HepG2 (cell line): Measurements from ENCODE around the gene NCOA3. TPM values are rescaled to one million over a fixed set of nuclear protein-coding genes. Genes with fewer than 3 reads are reported as not detected.
A peak's percentile ranks its signal among the peaks of the same experiment; 100 is the strongest.

ENCODE experiments used
- ATF1 ChIP-seq: IDR thresholded peaks from 2 replicates; pipeline ENCODE4 v1.6.1; 2016; ENCODE audit warnings: mild to moderate bottlenecking, control low read depth
- IRX3 ChIP-seq: sonication (generic); formaldehyde crosslinking; IDR thresholded peaks from 2 replicates; pipeline ENCODE4 v1.8.1; 2023; ENCODE audit warnings: mild to moderate bottlenecking, low read depth, missing genetic modification reagents, borderline replicate concordance
- MED13 ChIP-seq: sonication (generic); formaldehyde crosslinking; IDR thresholded peaks from 2 replicates; pipeline ENCODE4 v1.5.0; 2020; ENCODE audit warnings: missing genetic modification reagents
- NPAS2 ChIP-seq: sonication (generic); formaldehyde crosslinking; IDR thresholded peaks from 2 replicates; pipeline ENCODE4 v1.8.0; 2022; ENCODE audit warnings: mild to moderate bottlenecking, missing genetic modification reagents, borderline replicate concordance
- PAF1 ChIP-seq: IDR thresholded peaks from 2 replicates; pipeline ENCODE4 v1.6.1; 2016; ENCODE audit warnings: missing genetic modification reagents, missing compliant biosample characterization
- SOX13 ChIP-seq, 3 experiments: fragments of 450-650 bp in 1 of 3; sonication (generic) in 1 of 3; formaldehyde crosslinking in 1 of 3; IDR thresholded peaks in 2 of 3; conservative IDR thresholded peaks in 1 of 3; 2 replicates each; pipeline versions ENCODE4 v1.5.0 to v1.6.1; 2016 to 2020; ENCODE audit warnings: antibody characterized with exemption in 1 of 3, mild to moderate bottlenecking in 1 of 3, missing compliant biosample characterization in 1 of 3, missing genetic modification reagents in 1 of 3, moderate library complexity in 1 of 3
- ZBTB8A ChIP-seq: sonication (generic); formaldehyde crosslinking; IDR thresholded peaks from 2 replicates; pipeline ENCODE4 v1.4.0; 2020; ENCODE audit warnings: mild to moderate bottlenecking, low read depth, missing genetic modification reagents, borderline replicate concordance
- ZFP90 ChIP-seq: sonication (generic); formaldehyde crosslinking; IDR thresholded peaks from 2 replicates; pipeline ENCODE4 v1.8.0; 2022; ENCODE audit warnings: missing genetic modification reagents, mild to moderate bottlenecking, inconsistent platforms, borderline replicate concordance
- ZNF552 ChIP-seq: sonication (generic); formaldehyde crosslinking; IDR thresholded peaks from 2 replicates; pipeline ENCODE4 v1.9.0; 2022; ENCODE audit warnings: missing genetic modification reagents, mild to moderate bottlenecking, borderline replicate concordance
- polyA plus RNA-seq, 8 experiments: library from polyadenylated mRNA; depleted of rRNA in 3 of 8; stranded (reverse) in 7 of 8; unstranded in 1 of 8; fragments of >200 nt; fragmentation: Illumina TruSeq in 4 of 8; extraction: Trizol in 4 of 8; gene quantifications; 2 replicates each; pipeline versions ENCODE4 v1.2.1 to v1.2.3, GENCODE V29; 2011 to 2016; ENCODE audit warnings: low read depth in 4 of 8, missing spikeins in 1 of 8, mixed read lengths in 1 of 8; ENCODE audit not compliant: insufficient read depth in 1 of 8
- total RNA-seq, 5 experiments: library from RNA; depleted of rRNA; stranded (reverse); fragments of >200 nt; fragmentation: Illumina TruSeq; extraction: Trizol; gene quantifications; 2 replicates each; pipeline ENCODE4 v1.2.3, GENCODE V29; 2016; ENCODE audit warnings: low read depth in 1 of 5
- TF ChIP-seq, protein P1 (sequence below), 2 experiments: sonication (generic) in 1 of 2; formaldehyde crosslinking in 1 of 2; IDR thresholded peaks; 2 replicates each; pipeline versions ENCODE4 v1.4.0 to v1.6.1; 2016 to 2020; ENCODE audit warnings: borderline replicate concordance in 1 of 2, low read depth in 1 of 2, mild to moderate bottlenecking in 1 of 2, missing genetic modification reagents in 1 of 2
- TF ChIP-seq, protein P2 (sequence below): fragments of 450-650 bp; IDR thresholded peaks from 2 replicates; pipeline ENCODE4 v1.6.1; 2016
- TF ChIP-seq, protein P3 (sequence below): sonication (generic); formaldehyde crosslinking; IDR thresholded peaks from one replicate; pipeline ENCODE4 v1.5.1; 2020; ENCODE audit warnings: mild to moderate bottlenecking, missing genetic modification reagents; ENCODE audit errors: not compliant biosample characterization

Gene NCOA3
- total and polyA plus RNA-seq, 2 of the 13 experiments (the other 11 are each of a cell fraction or from before 2014, with no cell fraction given) = 35.0 to 56.8 TPM

DNA sequence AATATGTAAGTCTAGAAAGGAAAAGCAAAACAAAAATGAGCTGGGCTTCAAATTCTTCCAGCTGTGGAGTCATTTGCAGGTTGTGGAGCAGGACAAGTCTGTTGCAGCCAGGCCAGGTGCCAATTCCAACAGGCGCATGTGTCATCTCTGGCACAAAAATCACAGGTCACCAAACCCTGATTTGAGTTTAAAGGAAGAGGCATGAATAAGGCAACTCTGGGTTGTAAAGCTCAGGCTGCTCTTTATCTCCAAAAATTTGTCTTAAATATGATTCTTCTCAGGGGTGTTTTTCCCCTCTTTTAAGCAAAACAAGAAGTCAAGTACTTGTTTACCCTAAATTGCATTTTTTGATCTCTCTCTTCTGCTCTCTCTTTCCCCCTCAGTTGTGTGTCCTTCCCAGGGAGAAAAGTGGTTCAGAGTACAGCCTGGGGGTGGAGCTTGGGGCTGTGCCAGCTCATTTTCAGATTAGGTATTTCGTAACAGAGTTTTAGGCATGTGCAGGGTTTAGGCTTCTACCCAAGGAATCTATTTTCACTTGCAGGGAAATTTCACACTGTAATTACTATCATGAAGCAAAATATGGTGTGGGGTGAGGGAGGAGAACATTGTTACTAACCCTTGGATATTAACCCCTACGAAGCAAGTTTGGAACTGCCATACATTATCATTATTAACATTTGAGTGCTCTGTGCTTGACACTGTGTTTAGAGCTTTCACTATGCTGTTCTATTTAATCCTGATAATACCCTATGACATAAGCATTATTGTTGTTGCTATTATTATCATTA lies 8.3 kb upstream of the NCOA3 start (continued):
- TF ChIP-seq, protein P1, sequence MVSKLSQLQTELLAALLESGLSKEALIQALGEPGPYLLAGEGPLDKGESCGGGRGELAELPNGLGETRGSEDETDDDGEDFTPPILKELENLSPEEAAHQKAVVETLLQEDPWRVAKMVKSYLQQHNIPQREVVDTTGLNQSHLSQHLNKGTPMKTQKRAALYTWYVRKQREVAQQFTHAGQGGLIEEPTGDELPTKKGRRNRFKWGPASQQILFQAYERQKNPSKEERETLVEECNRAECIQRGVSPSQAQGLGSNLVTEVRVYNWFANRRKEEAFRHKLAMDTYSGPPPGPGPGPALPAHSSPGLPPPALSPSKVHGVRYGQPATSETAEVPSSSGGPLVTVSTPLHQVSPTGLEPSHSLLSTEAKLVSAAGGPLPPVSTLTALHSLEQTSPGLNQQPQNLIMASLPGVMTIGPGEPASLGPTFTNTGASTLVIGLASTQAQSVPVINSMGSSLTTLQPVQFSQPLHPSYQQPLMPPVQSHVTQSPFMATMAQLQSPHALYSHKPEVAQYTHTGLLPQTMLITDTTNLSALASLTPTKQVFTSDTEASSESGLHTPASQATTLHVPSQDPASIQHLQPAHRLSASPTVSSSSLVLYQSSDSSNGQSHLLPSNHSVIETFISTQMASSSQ (IDR thresholded peaks at IDR 0.05; ENCODE audit: low read depth) = no peak
- TF ChIP-seq, protein P1 (CRISPR knock-in tag; IDR thresholded peaks at IDR 0.05; ENCODE audit: borderline replicate concordance) = no peak; the same call in 1 of the 2 replicates
- TF ChIP-seq ZBTB8A (CRISPR knock-in tag) = no peak
- TF ChIP-seq NPAS2 = 0 out of 2 replicates have a peak, but pooled peaks have one; percentile 67
- TF ChIP-seq ZFP90 (CRISPR knock-in tag) = peak; percentile 65; the same call in 1 of the 2 replicates
- TF ChIP-seq ZNF552 (CRISPR knock-in tag) = no peak; the same call in 1 of the 2 replicates
- TF ChIP-seq ATF1 (CRISPR knock-in tag) = peak; percentile 46; the same call in 1 of the 2 replicates
- no peak for TF ChIP-seq IRX3
- TF ChIP-seq PAF1 (CRISPR knock-in tag) = no peak
- TF ChIP-seq, protein P2, sequence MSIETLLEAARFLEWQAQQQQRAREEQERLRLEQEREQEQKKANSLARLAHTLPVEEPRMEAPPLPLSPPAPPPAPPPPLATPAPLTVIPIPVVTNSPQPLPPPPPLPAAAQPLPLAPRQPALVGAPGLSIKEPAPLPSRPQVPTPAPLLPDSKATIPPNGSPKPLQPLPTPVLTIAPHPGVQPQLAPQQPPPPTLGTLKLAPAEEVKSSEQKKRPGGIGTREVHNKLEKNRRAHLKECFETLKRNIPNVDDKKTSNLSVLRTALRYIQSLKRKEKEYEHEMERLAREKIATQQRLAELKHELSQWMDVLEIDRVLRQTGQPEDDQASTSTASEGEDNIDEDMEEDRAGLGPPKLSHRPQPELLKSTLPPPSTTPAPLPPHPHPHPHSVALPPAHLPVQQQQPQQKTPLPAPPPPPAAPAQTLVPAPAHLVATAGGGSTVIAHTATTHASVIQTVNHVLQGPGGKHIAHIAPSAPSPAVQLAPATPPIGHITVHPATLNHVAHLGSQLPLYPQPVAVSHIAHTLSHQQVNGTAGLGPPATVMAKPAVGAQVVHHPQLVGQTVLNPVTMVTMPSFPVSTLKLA = no peak
- peak; percentile 75; the same call in 1 of the 2 replicates for TF ChIP-seq MED13 (CRISPR knock-in tag)
- TF ChIP-seq, protein P3, sequence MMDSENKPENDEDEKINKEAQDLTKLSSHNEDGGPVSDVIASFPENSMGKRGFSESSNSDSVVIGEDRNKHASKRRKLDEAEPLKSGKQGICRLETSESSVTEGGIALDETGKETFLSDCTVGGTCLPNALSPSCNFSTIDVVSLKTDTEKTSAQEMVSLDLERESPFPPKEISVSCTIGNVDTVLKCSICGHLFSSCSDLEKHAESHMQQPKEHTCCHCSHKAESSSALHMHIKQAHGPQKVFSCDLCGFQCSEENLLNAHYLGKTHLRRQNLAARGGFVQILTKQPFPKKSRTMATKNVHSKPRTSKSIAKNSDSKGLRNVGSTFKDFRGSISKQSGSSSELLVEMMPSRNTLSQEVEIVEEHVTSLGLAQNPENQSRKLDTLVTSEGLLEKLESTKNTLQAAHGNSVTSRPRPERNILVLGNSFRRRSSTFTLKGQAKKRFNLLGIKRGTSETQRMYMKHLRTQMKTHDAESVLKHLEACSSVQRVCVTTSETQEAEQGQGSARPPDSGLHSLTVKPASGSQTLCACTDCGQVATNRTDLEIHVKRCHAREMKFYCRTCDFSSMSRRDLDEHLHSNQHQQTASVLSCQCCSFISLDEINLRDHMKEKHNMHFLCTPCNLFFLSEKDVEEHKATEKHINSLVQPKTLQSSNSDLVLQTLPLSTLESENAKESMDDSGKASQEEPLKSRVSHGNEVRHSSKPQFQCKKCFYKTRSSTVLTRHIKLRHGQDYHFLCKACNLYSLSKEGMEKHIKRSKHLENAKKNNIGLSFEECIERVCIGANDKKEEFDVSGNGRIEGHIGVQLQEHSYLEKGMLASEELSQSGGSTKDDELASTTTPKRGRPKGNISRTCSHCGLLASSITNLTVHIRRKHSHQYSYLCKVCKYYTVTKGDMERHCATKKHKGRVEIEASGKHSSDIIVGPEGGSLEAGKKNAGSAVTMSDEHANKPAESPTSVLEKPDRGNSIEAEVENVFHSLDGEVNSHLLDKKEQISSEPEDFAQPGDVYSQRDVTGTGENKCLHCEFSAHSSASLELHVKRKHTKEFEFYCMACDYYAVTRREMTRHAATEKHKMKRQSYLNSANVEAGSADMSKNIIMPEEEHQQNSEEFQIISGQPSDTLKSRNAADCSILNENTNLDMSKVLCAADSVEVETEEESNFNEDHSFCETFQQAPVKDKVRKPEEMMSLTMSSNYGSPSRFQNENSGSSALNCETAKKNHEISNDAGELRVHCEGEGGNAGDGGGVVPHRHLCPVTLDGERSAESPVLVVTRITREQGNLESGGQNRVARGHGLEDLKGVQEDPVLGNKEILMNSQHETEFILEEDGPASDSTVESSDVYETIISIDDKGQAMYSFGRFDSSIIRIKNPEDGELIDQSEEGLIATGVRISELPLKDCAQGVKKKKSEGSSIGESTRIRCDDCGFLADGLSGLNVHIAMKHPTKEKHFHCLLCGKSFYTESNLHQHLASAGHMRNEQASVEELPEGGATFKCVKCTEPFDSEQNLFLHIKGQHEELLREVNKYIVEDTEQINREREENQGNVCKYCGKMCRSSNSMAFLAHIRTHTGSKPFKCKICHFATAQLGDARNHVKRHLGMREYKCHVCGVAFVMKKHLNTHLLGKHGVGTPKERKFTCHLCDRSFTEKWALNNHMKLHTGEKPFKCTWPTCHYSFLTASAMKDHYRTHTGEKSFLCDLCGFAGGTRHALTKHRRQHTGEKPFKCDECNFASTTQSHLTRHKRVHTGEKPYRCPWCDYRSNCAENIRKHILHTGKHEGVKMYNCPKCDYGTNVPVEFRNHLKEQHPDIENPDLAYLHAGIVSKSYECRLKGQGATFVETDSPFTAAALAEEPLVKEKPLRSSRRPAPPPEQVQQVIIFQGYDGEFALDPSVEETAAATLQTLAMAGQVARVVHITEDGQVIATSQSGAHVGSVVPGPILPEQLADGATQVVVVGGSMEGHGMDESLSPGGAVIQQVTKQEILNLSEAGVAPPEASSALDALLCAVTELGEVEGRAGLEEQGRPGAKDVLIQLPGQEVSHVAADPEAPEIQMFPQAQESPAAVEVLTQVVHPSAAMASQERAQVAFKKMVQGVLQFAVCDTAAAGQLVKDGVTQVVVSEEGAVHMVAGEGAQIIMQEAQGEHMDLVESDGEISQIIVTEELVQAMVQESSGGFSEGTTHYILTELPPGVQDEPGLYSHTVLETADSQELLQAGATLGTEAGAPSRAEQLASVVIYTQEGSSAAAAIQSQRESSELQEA (CRISPR knock-in tag) = no peak
- TF ChIP-seq SOX13 (IDR thresholded peaks at IDR 0.05) = peak; percentile 17; the same call in 1 of the 2 replicates
- TF ChIP-seq SOX13 (CRISPR knock-in tag; conservative IDR thresholded peaks at IDR 0.05 in 1 of 2, IDR thresholded peaks at IDR 0.05 in 1 of 2) = peak in 1 of 2 experiments; percentile 73; a peak in 2 of 4 replicates
